GM15510 (cell line): ENCODE results near the gene USP49.

Experiments used
- POLR2A ChIP-seq: IDR thresholded peaks from 3 replicates; pipeline ENCODE4 v1.6.1; 2011; ENCODE audit warnings: borderline replicate concordance; ENCODE audit not compliant: insufficient read length; ENCODE audit errors: extremely low read depth

Gene USP49

DNA sequence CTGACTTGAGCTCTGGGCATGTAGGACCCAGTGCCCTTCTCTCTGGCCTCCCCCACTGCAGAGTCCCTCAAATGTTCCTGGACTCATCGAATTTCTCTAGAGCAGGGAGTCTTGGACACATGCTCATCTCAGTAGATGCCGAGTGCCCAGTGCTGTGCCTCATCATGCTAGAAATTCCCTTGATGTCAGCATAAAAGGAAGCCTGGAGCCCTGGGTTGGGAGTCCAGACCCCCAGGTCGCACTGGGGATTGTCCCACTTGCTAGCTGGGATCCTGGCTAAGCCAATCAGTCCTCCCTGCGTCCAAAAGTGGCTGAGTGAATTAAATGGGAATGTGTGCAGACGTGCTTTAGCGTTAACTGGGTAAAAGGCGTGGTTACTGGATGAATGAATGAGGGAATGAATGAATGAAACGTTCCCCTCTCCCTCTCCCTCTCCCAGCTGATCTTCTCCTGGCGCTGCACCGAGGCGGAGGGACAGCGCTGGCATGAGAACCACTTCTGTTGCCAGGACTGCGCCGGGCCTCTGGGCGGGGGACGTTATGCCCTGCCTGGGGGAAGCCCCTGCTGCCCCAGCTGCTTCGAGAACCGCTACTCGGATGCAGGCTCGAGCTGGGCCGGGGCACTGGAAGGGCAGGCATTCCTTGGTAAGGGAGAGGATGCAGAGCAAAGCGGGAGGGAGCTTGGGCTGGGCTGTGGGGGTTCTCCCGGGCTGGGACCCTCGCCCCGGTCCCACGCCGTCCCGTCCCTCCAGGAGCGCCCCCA, 109.3 kb downstream of the USP49 start:
- TF ChIP-seq POLR2A = no peak

DNA sequence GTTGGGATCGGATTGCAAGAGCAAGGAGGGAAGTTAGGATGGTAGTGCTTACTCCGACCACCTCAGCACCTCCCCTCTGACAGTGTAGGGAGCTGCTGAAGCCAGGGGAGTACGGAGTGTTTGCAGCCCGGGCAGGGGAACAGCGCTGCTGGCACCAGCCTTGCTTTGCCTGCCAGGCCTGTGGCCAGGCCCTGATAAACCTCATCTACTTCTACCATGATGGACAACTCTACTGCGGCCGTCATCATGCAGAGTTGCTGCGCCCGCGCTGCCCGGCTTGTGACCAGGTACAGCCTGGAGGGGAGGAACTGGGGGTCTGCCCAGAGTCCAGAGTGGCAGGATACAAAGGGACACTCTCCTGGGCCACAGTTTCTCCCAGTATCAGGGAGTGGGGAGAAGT, 109.9 kb downstream of the USP49 start:
- no peak for TF ChIP-seq POLR2A

DNA sequence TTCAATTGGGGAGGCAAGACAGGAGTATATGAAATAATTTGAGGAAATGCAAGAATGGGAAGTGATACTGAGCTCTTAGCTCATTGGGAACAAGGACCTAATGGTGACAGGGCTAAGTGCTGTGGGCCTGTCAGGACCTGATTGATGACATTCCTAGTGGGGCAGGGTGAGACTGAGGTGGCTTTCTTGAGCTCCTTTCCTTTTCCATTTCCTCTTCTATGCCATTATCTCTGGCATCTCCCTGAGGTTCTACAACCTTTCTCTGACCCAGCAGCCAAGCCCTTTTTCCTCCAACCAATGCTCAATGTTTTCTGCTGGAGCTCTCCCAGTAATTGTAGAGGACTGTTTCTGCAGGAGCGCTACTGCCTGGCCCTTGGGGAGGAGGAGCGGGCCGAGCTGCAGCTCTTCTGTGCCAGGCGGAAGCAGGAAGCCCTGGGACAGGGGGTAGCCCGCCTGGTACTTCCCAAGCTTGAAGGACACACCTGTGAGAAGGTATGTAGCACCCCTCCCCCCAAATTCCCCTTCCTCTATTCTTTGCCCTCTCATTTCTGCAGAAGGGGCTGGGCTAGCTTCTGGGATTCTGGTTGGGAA, 110.5 kb downstream of the USP49 start:
- no peak for TF ChIP-seq POLR2A

GRCh38 chr6:41783106-41783780, 111.9 kb downstream of the USP49 start:
- TF ChIP-seq POLR2A = no peak

GRCh38 chr6:41781366-41781730, 113.8 kb downstream of the USP49 start:
- no peak for TF ChIP-seq POLR2A

- no peak for TF ChIP-seq POLR2A
These were observed 114.4 kb downstream of the USP49 start, which contains the start of gene PRICKLE4 for GRCh38 chr6:41780551-41781365. PRICKLE4 (plus strand) TSS chr6:41780782; CDS start chr6:41783474, 2,692 bp downstream.

DNA sequence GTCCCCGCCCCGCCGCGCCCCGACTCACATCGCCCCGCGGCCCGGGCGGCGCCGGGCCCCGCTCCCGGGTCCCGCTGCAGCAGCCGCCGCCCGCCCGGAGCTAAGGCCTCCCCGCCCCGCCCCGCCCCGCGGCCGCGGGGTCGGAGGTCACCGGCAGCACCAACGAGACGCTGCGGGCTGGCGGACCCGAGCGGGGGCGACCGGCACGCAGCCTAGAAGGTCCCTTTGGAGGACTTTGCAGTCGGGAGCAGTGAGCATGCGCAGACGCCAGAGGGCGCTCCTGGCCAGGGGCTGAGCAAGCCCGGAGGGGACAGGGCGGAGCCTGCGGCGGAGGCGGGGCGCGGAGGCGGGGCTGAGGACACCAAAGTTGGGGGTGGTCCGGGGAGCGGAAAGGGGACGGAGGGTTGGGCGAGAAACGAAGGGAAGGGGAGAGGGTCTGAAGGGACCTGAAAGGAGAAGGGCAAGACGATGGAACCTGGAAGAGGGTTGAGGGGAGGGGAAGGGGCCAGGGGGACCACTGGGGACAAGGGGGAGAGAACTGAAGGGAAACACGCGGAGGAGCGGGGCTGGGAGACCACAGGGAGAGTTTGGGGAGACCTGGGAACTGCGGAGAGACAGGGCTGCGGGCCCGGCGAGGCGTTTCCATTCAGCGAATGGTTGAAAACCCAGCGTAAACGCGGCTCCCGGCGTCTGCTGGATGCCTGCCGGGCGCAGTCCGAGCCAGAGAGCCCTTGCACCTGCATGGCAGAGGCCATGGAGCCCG, 115.2 kb downstream of the USP49 start, which contains the start of gene FRS3:
FRS3 (minus strand) TSS at position 113 of the 763 bp plus-strand sequence. CDS start 2,913 bp downstream, outside the sequence.
- peak; percentile 59 for TF ChIP-seq POLR2A

GRCh38 chr6:41779336-41779735, 115.8 kb downstream of the USP49 start:
- no peak for TF ChIP-seq POLR2A

GRCh38 chr6:41778895-41779294, 116.3 kb downstream of the USP49 start:
- no peak for TF ChIP-seq POLR2A

DNA sequence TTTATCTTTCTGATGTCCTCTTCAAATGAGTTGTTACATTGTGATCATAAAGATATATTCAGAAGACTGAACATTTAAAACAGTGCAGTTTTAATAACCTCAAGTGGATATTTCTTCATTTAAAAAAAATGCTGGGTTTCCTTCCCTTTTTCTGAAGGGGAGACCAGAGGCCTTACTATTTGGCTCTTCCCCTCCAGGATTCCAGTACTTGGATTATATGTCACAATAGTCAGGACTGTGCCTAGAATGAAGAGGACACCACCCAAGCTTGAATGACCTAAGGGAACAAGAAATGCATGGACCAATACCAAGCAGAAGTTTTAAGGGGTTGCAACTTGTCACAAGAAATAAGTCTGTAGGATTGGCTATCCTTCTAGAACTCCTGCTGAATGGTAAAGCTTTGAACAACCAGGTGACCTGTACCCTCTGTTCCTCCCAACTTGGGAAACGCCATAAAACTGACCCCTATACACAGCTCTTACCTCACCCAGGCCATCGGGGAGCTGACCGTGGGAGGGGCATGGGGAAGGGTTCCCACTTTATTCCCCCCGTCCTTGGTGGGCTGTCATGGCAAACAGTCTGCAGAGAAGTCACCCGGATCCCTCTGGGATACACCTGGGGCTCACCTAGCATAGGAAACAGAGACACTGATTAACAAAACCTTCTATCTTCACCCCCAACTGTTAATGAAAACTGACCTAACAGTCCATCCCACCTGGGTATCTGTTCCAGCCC, 117.5 kb downstream of the USP49 start:
- no peak for TF ChIP-seq POLR2A

DNA sequence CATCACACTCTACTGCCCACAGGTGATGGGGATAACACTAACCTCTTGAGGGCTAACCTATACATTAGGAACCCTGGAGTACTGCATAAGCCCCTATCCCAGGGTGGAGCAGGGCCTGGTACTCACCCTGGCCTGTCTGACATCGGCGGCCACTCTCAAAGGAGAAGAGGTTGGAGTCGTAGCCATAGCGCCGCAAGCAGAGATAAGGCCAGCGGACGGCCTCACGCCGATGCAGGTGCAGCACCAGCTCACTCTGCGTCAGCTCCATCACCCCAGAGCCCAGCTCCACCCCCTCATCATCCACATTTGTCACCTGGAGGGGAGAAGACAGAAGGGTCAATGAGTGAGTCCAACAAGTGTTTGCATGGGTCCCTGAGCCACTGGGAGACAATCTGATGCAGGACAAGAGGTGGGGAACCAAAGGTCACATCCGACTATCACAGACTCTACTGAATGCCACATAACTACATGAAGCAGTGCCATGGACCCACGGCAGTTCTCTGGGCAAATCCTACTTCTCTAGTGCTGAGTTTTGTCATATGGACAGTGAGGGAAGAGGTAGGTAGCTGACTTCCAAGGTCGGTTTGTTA, 119.8 kb downstream of the USP49 start:
- no peak for TF ChIP-seq POLR2A

GRCh38 chr6:41774841-41775240, 120.3 kb downstream of the USP49 start:
- TF ChIP-seq POLR2A = no peak
